GM18951 (cell line): ENCODE data around the gene IL17RE.

Experiments
- POLR2A ChIP-seq: IDR thresholded peaks from 4 replicates; pipeline ENCODE4 v1.6.1; 2011; ENCODE audit warnings: mild to moderate bottlenecking; ENCODE audit not compliant: insufficient read length, insufficient read depth; ENCODE audit errors: extremely low read depth
- in situ Hi-C: fragments of 300-500 bp; cut with MboI; formaldehyde crosslinking; loops from one replicate; pipeline ENCODE4 v1.12.0; 2022; ENCODE audit warnings: low sequenced_read_pairs, mixed read lengths, inconsistent platforms; ENCODE audit not compliant: unreplicated experiment

Gene IL17RE

GRCh38 chr3:9906480-9906879 lies 3.8 kb downstream of the IL17RE start:
- in situ Hi-C loops, result no loop called here
- no peak for TF ChIP-seq POLR2A

DNA sequence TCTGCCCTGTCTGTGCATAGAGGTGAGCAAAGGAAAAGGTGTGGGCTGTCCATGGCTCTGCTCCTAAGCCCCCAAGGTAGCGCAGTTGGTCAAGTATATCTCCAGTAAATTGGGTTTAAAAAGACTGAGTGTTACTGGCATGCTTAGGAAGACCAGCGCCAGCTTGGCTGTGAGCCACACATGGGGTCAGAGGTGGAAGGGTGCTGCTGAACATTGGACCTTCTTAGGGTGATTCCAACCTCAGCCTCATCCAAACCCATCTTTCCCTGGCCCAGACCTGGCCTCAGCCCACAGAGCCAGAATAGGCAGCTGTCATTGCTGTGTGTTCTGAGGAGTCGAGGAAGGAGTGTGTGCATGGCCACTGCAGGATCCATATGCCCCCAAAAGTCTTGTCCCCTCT lies 5.6 kb downstream of the IL17RE start:
- in situ Hi-C loops, result no loop called here
- no peak for TF ChIP-seq POLR2A

- no peak for TF ChIP-seq POLR2A
- in situ Hi-C loops, result no loop called here
Measured at GRCh38 chr3:9909221-9910013, 6.8 kb downstream of the IL17RE start.

- TF ChIP-seq POLR2A, result no peak
- in situ Hi-C loops, result no loop called here
Measured at GRCh38 chr3:9911863-9912262, 9.2 kb downstream of the IL17RE start.

DNA sequence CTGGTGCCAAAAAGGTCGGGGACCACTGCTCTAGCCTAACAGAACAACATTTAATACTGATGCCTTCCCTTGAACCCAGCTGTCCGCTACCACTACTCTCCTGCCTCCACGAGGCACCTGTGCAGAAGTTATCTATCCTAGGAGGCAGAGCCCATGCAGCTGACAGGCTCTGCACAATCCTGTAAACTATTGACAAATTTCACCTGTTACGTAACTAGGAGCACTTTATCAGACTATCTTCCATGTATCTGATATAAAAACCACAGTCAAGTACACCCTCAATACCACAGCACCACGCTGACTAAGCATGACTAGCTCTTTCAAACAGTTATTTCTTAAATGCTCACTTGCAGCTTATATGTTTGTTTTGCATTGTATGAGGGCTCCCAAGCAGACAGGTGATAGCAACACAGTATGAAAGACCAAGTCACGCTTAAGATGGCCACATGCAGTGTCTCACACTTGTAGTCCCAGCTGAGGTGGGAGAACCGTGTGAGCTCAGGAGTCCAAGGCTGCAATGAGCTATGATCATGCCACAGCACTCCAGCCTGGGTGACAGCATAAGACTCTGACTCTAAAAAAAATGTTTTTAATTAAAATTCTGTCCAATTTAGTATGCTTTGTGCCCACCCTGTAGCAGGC lies 9.8 kb downstream of the IL17RE start:
- in situ Hi-C loops, result no loop called here
- no peak for TF ChIP-seq POLR2A

DNA sequence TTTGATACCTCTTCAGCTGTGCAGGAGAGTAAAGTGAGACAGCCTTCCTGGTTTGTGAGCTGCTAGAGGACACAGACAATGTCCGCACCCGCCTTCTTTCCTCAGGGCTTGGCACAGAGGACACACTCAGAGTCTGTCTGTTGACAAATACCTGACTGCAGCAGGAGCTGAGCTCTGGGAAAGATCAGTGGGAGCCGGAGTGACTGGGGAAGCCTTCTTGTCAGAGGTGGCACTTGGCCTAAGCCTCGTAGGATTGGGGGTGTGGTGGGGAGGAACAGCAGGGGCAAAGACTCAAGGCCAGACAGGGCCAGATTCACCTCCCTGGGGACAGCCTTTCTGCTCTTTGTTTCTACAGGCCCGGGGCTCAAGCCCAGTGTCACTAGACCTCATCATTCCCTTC lies 11.0 kb downstream of the IL17RE start:
- in situ Hi-C loops, result no loop called here
- no peak for TF ChIP-seq POLR2A

DNA sequence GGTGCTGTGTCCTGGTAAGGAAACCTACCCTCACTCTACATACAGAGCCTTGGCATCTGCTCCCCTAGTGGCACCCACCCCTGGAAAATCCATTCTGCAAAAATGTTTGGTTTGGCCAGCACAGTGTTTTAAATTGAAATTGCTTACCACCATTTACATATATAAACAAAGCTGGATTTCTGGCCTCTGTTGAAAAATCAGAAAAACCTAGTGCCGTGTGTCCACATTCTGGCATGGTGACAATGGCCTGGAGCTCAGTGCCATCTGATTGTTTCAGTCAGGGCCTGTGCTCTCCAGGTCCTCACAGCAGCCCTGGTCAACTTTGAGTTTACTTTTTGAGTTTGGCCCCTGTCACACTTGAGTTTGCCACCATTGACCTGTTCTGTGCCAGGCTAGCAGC lies 11.4 kb downstream of the IL17RE start:
- no peak for TF ChIP-seq POLR2A
- in situ Hi-C loops, result no loop called here

GRCh38 chr3:9914559-9915253 lies 12.1 kb downstream of the IL17RE start:
- no peak for TF ChIP-seq POLR2A
- in situ Hi-C loops, result no loop called here

DNA sequence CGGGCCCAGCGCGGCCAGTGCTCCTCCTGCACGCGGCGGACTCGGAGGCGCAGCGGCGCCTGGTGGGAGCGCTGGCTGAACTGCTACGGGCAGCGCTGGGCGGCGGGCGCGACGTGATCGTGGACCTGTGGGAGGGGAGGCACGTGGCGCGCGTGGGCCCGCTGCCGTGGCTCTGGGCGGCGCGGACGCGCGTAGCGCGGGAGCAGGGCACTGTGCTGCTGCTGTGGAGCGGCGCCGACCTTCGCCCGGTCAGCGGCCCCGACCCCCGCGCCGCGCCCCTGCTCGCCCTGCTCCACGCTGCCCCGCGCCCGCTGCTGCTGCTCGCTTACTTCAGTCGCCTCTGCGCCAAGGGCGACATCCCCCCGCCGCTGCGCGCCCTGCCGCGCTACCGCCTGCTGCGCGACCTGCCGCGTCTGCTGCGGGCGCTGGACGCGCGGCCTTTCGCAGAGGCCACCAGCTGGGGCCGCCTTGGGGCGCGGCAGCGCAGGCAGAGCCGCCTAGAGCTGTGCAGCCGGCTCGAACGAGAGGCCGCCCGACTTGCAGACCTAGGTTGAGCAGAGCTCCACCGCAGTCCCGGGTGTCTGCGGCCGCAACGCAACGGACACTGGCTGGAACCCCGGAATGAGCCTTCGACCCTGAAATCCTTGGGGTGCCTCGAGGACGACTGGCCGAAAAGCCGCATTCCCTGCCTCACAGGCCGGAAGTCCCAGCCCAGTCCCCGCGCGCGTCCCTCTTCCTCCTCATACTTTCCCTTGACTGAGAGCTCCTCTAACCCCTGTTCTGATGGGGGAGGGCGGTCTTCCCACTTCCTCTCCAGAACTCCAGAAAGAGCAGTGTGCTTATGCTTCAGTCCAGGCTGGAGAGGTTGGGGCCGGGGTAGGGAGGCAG lies 12.8 kb downstream of the IL17RE start:
- peak; percentile 20 for TF ChIP-seq POLR2A
- in situ Hi-C loops, result no loop called here

- in situ Hi-C loops, result no loop called here
- TF ChIP-seq POLR2A, result no peak
Measured at GRCh38 chr3:9916346-9916733, 13.7 kb downstream of the IL17RE start.

- in situ Hi-C loops, result no loop called here
Measured at GRCh38 chr3:9916734-9917680, 14.4 kb downstream of the IL17RE start, which contains the start of gene IL17RC. Gene IL17RC, plus strand, starts transcription at chr3:9917098. Its CDS starts 218 bp downstream, at chr3:9917316.

GRCh38 chr3:9917820-9918219 lies 15.2 kb downstream of the IL17RE start:
- in situ Hi-C loops, result no loop called here
- TF ChIP-seq POLR2A, result no peak

More at GRCh38 chr3:9916734-9917680, 14.4 kb downstream of the IL17RE start, which contains the start of gene IL17RC:
- TF ChIP-seq POLR2A, result no peak
